ENCODE data around the gene WFDC10A.
A peak's percentile ranks its signal among the peaks of the same experiment; 100 is the strongest.

GRCh38 chr20:45629496-45630100 lies at the start of gene WFDC10A:
- TF ChIP-seq CTCF (IDR thresholded peaks at IDR 0.05) (peak; percentile 78), EZH2 (IDR thresholded peaks at IDR 0.05; ENCODE audit: borderline replicate concordance, insufficient read depth, low read depth, low read length, poor library complexity, severe bottlenecking) (no peak)

Measured in B cell (primary cell).